Coronary artery (tissue), 2 donors: ENCODE results near the gene HDAC3.
A peak's percentile ranks its signal among the peaks of the same experiment; 100 is the strongest.

Source experiments
- DNase-seq: peaks from one replicate; pipeline ENCODE4 v3.0.0-alpha.2; 2017; ENCODE audit warnings: low spot score
- H3K27ac ChIP-seq, 2 donors: fragments of 200-600 bp; sonication (generic); one replicate each; pipeline ENCODE4 v1.5.1; 2016 to 2019
- H3K4me3 ChIP-seq: fragments of 200-600 bp; sonication (generic); 2 replicates; pipeline ENCODE4 v1.5.1; 2016; ENCODE audit warnings: mild to moderate bottlenecking, moderate library complexity
- CTCF ChIP-seq: fragments of 200-600 bp; sonication (generic); IDR thresholded peaks from one replicate; pipeline ENCODE4 v1.5.1; 2019; ENCODE audit warnings: antibody characterized with exemption

HDAC3 gene

GRCh38 chr5:141636413-141637122 lies at the start of gene HDAC3, which contains the start of gene RELL2:
Gene HDAC3 (minus strand): TSS chr5:141636849. CDS start chr5:141636790, 59 bp downstream.
Gene RELL2 (plus strand): TSS chr5:141636997. CDS start chr5:141638226, 1,229 bp downstream.
- DNase-seq: peak; percentile 93
- no peak for TF ChIP-seq CTCF
- Histone ChIP-seq H3K4me3 (peak within 1 kb of the TSS; percentile 86), H3K27ac (peak within 1 kb of the TSS; percentile 61 to 85)

- TF ChIP-seq CTCF: no peak
Measured at GRCh38 chr5:141685591-141685990, 48.9 kb upstream of the HDAC3 start.

GRCh38 chr5:141683596-141684141 lies 47.0 kb upstream of the HDAC3 start:
- H3K4me3 ChIP-seq: no peak overlapping the region
- peak overlapping the region in 1 of 2 donors; percentile 0 for H3K27ac ChIP-seq
- no peak for TF ChIP-seq CTCF
- no peak for DNase-seq

More at GRCh38 chr5:141685591-141685990, 48.9 kb upstream of the HDAC3 start:
- Histone ChIP-seq H3K4me3 (no peak overlapping the region), H3K27ac (no peak overlapping the region)
- no peak for DNase-seq

GRCh38 chr5:141681695-141682641 lies 45.3 kb upstream of the HDAC3 start, which contains the start of gene ARAP3:
Gene ARAP3 (minus strand): TSS chr5:141682230. CDS start chr5:141680486, 1,744 bp downstream.
- TF ChIP-seq CTCF: no peak
- peak within 1 kb of the TSS; percentile 89 to 97 for H3K27ac ChIP-seq
- peak; percentile 89 for DNase-seq
- H3K4me3 ChIP-seq: peak within 1 kb of the TSS; percentile 75

- Histone ChIP-seq H3K27ac (peak overlapping the region; percentile 89 to 97), H3K4me3 (peak overlapping the region; percentile 75)
- no peak for TF ChIP-seq CTCF
- DNase-seq: no peak
Measured at GRCh38 chr5:141681295-141681694, 44.6 kb upstream of the HDAC3 start.

GRCh38 chr5:141680751-141681201 lies 44.1 kb upstream of the HDAC3 start:
- peak overlapping the region; percentile 75 for H3K4me3 ChIP-seq
- no peak for DNase-seq
- TF ChIP-seq CTCF: no peak
- H3K27ac ChIP-seq: peak overlapping the region; percentile 89 to 97
